Kidney capillary endothelial cell (primary cell): ENCODE results near the gene S1PR3.
"Not testable (repeated sequence)": the region's sequence is repeated elsewhere in the genome, so short reads cannot be mapped to it uniquely, and the experiment has no call there.

ENCODE experiments used
- DNase-seq: peaks from one replicate; pipeline ENCODE4 v3.0.0-alpha.2; 2018; ENCODE audit warnings: low spot score

Gene S1PR3

DNA sequence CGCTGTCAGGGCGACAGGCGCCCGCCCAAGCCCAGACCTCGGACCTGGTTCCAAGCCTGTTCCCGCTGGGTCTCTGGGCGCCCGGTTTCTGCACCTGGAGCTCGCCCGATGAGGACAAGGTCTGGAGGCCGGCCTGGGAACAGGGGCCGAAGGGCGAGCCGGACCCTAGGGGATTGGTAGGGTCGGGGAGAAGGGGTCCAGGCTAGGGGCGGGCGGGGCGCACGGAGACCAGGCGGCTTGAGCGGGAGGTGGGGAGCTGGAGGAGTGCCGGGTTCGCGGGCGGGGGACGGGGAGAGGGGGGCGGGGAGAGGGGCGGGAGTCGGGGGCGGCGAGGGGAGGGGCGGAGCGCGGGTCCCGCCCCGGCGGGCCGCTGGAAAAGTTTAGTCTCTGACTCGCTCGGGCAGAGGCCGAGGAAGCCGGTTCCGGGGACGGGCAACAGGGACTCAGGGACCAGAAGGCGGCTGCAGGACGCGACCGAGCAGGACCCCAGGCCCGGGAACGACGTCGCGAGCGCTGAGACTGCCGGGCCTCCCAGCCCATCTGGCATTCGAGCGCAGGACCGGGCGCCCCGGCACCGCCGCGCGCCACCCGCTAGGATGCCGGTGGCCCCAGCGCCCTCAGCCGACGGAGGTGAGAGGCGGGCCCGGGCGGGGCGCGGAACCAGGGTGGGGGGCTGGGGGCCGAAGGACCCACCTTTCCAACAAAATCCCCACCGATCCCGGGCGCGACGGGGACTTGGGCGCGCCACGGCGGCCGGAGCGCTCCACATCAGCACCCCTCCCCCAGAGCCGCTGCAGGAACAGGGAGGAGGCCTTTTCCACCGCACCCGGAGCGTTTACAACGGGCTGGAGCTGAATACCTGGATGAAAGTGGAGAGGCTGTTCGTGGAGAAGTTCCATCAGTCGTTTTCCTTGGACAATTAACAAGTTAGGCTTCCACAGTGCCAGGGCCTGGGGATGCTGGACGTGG, at the start of gene S1PR3:
Gene S1PR3 (plus strand): TSS at position 403 of the 969 bp plus-strand sequence. CDS start 9,733 bp downstream, outside the sequence.
- DNase-seq = no peak

GRCh38 chr9:88941586-88941985, 49.7 kb upstream of the S1PR3 start:
- not testable (repeated sequence) for DNase-seq

DNA sequence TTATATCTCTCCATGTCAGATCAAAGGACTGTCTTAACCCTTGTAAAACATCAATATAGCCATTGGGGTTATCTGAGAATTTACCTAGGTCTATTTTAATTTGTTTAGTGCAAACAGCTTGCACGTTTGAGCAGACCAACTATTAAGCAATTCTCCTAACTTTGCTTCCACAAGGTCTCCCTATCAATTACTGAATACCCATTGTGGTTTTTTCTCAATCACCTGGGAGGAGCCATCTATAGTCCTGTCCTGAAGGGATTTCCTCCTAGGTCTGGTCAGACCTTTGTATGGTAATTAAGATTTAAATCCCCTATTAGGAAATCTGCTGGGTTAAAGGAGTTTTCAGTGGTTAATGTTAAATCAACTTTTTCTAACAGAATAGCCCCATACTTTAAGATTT, 48.9 kb upstream of the S1PR3 start:
- DNase-seq = no peak

GRCh38 chr9:88945636-88946333, 45.5 kb upstream of the S1PR3 start:
- DNase-seq = no peak

DNA sequence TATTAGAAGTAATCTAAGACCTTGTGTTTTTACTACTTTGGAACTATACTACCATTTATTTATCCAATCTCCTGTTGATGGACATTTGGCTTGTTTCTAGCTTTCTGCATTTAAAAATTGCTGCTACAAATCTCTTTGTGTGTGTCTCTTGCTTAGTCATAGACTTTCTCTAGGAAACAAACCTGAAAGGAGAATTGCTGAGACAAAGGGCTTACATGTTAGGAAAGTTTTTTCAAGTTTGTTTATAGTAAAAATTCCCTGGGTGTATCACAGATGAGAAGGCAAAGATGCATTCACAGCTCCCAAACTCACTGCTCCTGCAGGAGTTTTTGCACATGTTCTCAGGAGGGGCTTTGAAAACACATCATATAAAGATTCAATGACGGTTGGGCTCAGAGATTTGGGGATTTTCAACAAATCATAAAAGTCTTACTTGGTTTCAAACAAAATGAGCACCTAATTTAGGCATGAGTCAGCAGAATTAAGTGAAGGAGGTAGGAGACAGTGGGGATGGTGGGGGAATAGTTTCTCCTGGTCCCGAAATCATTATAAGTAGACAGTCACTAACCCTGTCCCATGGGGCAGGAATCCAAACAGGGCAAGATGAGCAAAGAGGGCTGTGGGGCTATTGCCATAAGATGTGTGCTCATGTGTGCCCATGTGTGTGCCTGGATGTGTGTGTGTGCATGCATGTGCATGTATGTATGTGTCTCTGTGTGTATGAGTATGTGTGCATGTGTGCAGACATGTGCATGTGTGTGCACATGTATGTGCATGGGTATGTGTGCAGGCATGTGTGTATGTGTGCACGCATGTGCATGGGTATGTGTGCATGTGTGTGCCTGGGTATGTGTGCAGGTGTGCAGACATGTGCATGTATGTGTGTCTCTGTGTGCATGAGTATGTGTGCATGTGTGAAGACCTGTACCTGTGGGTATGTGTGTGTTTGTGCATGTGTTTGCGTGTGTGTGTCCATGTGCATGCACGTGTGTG, 43.4 kb upstream of the S1PR3 start:
- no peak for DNase-seq

- peak; percentile 89 for DNase-seq
Observed at GRCh38 chr9:88949425-88949824, 41.8 kb upstream of the S1PR3 start.

DNA sequence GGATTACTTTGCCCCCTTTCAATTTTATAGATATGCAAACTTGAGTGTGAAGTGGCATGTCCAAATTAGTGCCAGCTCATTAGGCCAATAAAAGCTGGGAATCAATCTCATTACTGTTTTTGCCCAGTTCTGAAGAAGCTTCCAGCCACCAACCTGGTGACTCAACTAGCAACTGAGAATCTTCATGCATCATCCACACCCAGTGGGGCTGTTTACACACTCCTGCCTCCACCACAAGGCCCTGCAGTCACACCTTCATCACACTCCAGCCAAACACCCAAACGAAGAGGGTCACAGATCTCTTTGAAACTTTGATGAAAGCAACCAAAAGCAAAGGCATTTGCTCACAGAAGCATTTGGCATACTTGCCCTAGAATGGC, 41.3 kb upstream of the S1PR3 start:
- DNase-seq = no peak

- no peak for DNase-seq
Observed at GRCh38 chr9:88950341-88951154, 40.7 kb upstream of the S1PR3 start.

DNA sequence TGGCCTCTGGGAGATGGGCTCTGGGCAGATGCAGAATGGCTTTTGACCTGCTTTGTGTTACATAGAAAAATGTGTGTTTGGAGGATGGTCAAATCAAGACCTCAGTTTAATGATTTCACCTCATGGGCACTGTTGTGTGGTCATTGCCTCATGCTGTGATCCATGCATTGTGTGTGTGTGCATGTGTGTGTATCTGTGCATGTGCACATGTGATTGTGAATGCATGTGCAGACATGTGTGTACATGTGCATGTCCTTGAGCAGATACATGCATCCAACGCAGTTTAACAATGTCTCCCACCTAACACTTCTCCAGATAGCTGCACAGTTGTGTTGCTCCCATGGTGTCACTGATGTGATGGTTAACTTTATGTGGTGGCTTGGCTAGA, 40.1 kb upstream of the S1PR3 start:
- no peak for DNase-seq

DNA sequence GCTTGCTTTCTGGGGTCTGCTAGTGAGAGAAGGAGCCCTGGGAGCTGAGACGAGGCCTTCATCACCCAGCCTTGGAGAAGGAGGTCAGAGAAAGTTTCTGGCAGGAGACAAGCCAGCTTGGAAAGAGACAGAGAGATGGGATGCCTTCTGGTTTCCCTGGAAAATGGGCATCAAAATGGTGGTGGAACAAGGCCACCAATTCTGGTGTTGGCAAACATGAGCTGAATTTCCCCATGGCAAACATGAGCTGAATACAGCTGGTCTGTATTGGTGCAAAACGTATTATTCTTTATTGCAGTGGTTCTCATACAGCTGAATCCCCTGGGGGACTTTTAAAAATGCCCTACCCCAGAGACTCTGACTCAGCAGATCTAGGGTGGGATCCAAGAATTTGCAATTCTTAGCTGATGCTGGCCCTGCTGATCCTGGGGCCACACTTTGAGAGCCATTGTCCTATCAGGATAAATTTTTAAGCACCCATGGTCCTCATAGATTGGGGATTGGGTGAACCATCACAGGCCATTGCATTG, 39.1 kb upstream of the S1PR3 start:
- DNase-seq = no peak

DNA sequence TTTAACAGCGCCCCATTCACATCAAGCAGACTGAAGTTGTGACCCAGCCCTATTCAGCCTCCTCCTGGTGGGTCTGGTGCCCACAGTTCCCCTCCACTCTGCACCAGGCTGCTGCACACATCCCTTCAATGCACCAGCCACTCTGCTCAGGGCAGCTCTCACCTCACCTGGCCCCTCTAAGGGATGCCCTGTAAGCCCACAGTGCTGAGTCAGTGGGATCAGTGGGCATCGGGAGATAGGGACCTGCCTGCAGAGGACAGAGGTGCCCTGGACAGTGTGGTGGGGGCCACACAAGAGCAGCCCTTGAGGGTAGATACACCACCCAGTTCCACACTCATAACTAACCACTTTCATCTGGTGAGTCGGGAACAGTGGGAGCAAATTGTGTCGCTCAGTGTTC, 38.3 kb upstream of the S1PR3 start:
- DNase-seq = no peak

GRCh38 chr9:88953381-88954029, 37.8 kb upstream of the S1PR3 start:
- DNase-seq = no peak

GRCh38 chr9:88954066-88954465, 37.2 kb upstream of the S1PR3 start:
- DNase-seq = no peak

DNA sequence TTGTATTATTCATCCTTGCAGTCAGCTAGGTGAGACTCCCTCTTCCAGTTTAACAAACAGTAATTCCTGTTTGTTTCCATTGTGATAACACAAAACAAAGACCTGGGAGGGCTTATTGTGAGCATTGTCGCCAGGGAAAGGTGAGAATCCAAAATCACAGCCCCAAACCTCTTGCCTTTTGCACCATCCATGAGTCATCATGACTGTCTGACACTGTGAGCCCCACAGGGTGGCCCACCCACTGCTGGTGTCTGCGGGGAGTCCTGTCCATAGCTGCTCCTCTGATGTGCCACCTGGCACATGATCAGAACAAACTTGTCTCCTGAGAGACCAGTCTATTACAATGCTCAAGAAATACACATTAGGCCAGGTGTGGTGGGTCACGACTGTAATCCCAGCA, 33.7 kb upstream of the S1PR3 start:
- DNase-seq = no peak

DNA sequence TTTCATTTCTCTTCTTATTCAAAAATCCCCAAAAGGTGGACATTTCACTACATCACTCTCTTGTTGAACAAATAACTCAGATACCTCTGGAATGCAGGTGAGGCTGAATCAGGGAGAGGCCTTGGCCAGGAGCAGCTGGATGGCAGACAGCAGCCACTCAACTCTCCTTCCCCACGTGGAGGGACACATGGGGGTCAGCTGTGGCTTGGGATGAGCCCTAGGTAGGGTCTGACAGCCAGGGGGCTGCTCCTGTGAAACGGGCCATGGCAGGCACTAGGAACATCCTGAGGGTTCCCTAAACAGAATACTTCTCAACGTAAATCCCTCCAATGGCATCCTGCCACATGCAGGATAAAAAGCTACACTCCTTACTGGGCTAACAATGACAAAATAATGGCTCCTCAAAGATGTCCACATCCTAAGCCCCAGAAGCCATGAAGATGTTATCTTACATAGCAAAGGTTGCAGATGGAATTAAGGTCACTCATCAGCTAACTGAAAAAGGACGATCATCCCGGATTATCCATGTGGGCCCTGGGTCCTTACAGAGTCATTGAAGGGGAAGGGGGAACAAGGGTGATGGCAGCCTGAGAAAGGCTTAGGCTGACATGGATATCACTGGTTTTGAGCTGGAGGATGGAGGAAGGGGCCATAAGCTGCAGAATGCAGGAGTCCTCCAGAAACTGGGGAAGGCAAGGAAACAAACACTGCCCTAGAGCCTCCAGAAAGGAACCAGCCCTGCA, 31.4 kb upstream of the S1PR3 start:
- DNase-seq = no peak

GRCh38 chr9:88960632-88961031, 30.6 kb upstream of the S1PR3 start:
- DNase-seq = no peak

- DNase-seq = no peak
Observed at GRCh38 chr9:88965473-88965872, 25.8 kb upstream of the S1PR3 start.

GRCh38 chr9:88966894-88967676, 24.2 kb upstream of the S1PR3 start:
- DNase-seq = no peak

DNA sequence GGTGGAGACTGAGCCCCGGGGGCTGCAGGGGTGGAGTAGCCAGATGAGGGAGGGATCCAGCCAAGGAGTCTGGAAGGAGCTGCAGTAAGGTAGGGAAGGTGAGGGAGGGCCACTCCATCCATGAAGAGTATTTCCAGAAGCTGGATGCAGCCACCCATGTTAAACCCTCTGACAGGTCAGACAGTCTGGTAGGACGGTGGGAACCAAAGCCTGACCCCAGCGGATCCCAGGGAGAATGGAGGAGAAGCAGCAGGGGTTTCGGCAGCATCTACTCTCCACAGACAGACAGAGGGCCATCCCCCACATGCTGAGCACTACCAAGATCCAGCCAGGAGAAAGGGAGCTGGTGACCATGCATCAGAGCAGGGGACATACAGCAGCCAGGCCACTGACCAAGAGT, 22.5 kb upstream of the S1PR3 start:
- DNase-seq = no peak
